ENCODE measurements around the gene ARL3. TPM values are rescaled to one million over a fixed set of nuclear protein-coding genes. Genes with fewer than 3 reads are reported as not detected.
"Not testable (repeated sequence)": the region's sequence is repeated elsewhere in the genome, so short reads cannot be mapped to it uniquely, and the experiment has no call there.

ARL3 gene
- total and polyA plus RNA-seq, 10 donors, result 2.2 to 5.1 (median 4.0) TPM

GRCh38 chr10:102761981-102762380 is 47.8 kb upstream of the ARL3 start:
- peaks cover 0 to 62% (median 3%) of the 10 kb centered on the region in 6 donors for H3K36me3 ChIP-seq
- H3K27ac ChIP-seq, result peak overlapping the region in 2 of 8 donors; percentile 46 to 53
- peaks cover 6 to 81% (median 31%) of the 10 kb centered on the region in 6 donors for H3K4me1 ChIP-seq
- no peak overlapping the region for H3K4me3 ChIP-seq
- TF ChIP-seq POLR2AphosphoS5 (IDR thresholded peaks at IDR 0.05) (no peak), POLR2A (IDR thresholded peaks at IDR 0.05) (no peak)
- TF ChIP-seq, protein P1, sequence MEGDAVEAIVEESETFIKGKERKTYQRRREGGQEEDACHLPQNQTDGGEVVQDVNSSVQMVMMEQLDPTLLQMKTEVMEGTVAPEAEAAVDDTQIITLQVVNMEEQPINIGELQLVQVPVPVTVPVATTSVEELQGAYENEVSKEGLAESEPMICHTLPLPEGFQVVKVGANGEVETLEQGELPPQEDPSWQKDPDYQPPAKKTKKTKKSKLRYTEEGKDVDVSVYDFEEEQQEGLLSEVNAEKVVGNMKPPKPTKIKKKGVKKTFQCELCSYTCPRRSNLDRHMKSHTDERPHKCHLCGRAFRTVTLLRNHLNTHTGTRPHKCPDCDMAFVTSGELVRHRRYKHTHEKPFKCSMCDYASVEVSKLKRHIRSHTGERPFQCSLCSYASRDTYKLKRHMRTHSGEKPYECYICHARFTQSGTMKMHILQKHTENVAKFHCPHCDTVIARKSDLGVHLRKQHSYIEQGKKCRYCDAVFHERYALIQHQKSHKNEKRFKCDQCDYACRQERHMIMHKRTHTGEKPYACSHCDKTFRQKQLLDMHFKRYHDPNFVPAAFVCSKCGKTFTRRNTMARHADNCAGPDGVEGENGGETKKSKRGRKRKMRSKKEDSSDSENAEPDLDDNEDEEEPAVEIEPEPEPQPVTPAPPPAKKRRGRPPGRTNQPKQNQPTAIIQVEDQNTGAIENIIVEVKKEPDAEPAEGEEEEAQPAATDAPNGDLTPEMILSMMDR (IDR thresholded peaks at IDR 0.05 in 8 of 11, conservative IDR thresholded peaks at IDR 0.05 in 3 of 11), result no peak
- peaks cover 0 to 5% (median 0%) of the 10 kb centered on the region in 8 donors for H3K9me3 ChIP-seq
- no peak for DNase-seq
- no peaks in the 10 kb centered on the region for H3K27me3 ChIP-seq (replicated peaks in 1 of 7)
- intact Hi-C loops (cut with DNase I; ENCODE audit: low total_unique reads), result no loop called here
- WGBS, 5 donors, result 92 to 96% (median 95%) methylated on average over 4 of the region's 4 CpGs

- Histone ChIP-seq H3K9me3 (peaks cover 0 to 5% (median 0%) of the 10 kb centered on the region in 8 donors), H3K36me3 (peaks cover 0 to 55% (median 3%) of the 10 kb centered on the region in 6 donors), H3K4me3 (no peak overlapping the region), H3K27me3 (replicated peaks in 1 of 7) (no peaks in the 10 kb centered on the region), H3K27ac (peak overlapping the region in 5 of 8 donors; percentile 13 to 72 (median 36)), H3K4me1 (peaks cover 3 to 85% (median 24%) of the 10 kb centered on the region in 6 donors)
- DNase-seq, result no peak
- TF ChIP-seq, protein P1 (IDR thresholded peaks at IDR 0.05 in 8 of 11, conservative IDR thresholded peaks at IDR 0.05 in 3 of 11), result no peak
- no peak for TF ChIP-seq POLR2A (IDR thresholded peaks at IDR 0.05)
- whole genome bisulfite sequencing, 5 donors, result 85 to 97% (median 94%) methylated on average over 3 of the region's 3 CpGs
- intact Hi-C loops (cut with DNase I; ENCODE audit: low total_unique reads), result no loop called here
Measured at GRCh38 chr10:102759497-102760210, 45.5 kb upstream of the ARL3 start.

DNA sequence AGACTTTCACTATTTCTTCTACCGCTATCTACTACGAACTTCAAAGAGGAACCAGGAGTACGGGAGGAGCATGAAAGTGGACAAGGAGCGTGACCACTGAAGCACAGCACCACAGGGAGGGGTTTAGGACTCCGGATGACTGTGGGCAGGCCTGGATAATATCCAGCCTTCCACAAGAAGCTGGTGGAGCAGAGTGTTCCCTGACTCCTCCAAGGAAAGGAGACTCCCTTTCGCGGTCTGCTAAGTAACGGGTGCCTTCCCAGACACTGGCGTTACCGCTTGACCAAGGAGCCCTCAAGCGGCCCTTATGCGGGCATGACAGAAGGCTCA is 44.7 kb upstream of the ARL3 start:
- H3K4me1 ChIP-seq, result peaks cover 0 to 85% (median 24%) of the 10 kb centered on the region in 6 donors
- peak overlapping the region in 6 of 8 donors; percentile 13 to 72 (median 40) for H3K27ac ChIP-seq
- 54 to 87% (median 66%) methylated on average over 5 to 11 of the region's 12 CpGs for WGBS, 5 donors
- peak in 1 of 3 donors; percentile 62 for TF ChIP-seq POLR2AphosphoS5 (IDR thresholded peaks at IDR 0.05)
- H3K27me3 ChIP-seq (replicated peaks in 1 of 7); intact Hi-C loops (cut with DNase I; ENCODE audit: low total_unique reads); DNase-seq; H3K4me3 ChIP-seq; H3K9me3 ChIP-seq: not testable (repeated sequence)
- H3K36me3 ChIP-seq, result peaks cover 0 to 58% (median 3%) of the 10 kb centered on the region in 6 donors

DNA sequence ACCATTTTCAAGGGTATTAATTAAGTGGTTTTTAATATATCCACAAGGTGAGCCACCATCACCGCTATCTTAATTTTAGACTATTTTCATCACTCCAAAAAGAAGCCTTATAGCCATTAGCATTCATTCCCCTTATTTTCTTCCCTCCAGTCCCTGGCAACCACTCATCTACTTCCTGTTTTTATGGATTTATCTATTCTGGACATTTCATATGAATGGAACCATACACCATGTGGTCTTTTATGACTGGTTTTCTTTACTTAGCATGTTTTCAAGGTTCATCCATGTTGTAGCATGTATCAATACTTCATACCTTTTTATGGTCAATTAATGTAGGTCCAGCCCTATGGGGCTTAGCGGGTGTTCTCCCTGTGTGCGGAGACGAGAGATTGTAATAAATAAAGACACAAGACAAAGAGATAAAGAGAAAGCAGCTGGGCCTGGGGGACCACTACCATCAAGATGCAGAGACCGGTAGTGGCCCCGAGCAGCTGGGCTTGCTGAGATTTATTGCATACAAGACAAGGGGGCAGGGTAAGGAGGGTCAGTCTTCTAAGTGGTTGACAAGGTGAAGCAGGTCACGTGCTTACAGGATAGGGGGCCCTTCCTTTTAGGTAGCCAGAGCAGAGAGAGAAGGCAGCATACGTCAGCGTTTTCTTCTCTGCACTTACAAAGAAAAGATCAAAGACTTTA is 44.2 kb upstream of the ARL3 start:
- Histone ChIP-seq H3K27ac (peak overlapping the region in 5 of 8 donors; percentile 29 to 72 (median 45)), H3K4me3 (no peak overlapping the region), H3K9me3 (peaks cover 0 to 5% (median 0%) of the 10 kb centered on the region in 8 donors), H3K36me3 (peaks cover 0 to 53% (median 1%) of the 10 kb centered on the region in 6 donors), H3K27me3 (replicated peaks in 1 of 7) (no peaks in the 10 kb centered on the region), H3K4me1 (peaks cover under 1 to 85% (median 25%) of the 10 kb centered on the region in 6 donors)
- intact Hi-C loops (cut with DNase I; ENCODE audit: low total_unique reads), result no loop called here
- 67 to 86% (median 76%) methylated on average over 9 of the region's 9 CpGs for WGBS, 5 donors
- TF ChIP-seq, protein P1 (IDR thresholded peaks at IDR 0.05 in 8 of 11, conservative IDR thresholded peaks at IDR 0.05 in 3 of 11), result no peak
- TF ChIP-seq POLR2A (IDR thresholded peaks at IDR 0.05) (no peak), POLR2AphosphoS5 (IDR thresholded peaks at IDR 0.05) (no peak)
- DNase-seq, result no peak
